NCI-H187 (cell line): Measurements from ENCODE around the gene YEATS4.

Experiments
- DNase-seq, 2 experiments: peaks; one replicate each; lab custom pipeline; 2025; lab: John Stamatoyannopoulos, UW

The YEATS4 gene

GRCh38 chr12:69342421-69342820 lies 17.1 kb upstream of the YEATS4 start:
- DNase-seq, result no peak

GRCh38 chr12:69343357-69343756 lies 16.2 kb upstream of the YEATS4 start:
- DNase-seq, result no peak

DNA sequence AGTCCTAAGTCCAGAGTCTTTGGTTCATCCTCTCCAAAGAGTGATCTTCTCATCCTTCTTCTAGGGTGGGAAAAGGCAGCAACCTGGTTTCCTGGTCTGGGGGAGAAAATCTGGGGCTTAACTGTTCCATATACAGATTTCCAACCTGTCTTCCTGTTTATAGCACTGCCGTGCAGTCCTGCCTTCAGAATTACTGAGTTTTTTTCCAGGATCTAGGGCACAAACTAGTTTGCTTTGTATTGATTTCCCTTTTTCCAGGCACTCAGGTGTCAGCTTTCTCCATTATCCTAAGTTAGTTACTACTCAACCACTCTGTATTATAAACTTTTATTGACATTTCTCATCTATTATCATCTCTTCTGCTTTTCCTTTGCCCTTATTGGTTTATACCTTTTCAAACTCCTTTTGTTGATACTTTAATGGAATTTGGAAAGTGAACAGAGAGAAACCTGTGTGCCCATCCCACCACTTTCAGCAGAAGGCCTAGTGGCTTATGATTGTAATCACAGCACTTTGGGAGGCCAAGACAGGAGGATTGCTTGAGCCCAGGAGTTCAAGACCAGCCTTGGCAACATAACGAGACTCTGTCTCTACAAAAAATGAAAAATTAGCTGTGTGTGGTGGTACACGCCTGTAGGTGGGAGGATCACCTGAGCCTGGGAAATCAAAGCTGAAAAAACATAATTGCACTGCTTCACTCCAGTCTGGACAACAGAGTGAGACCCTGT lies 15.5 kb upstream of the YEATS4 start:
- no peak for DNase-seq

DNA sequence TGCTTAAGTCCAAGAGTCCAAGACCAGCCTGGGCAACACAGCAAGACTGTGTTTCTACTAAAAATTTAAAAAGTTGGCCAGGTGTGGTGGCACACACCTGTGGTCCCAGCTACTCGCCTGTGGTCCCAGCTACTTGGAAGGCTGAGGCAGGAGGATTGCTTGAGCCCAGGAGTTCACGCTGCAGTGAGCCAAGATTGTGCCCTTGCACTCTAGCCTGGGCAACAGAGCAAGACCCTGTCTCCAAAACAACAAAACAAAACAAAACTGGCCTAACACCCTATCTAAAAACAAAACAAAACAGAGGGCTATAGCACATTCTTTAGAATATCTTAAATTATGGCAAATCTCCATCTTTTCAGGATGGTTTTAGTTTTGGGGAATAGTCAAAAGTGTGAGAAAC lies 14.5 kb upstream of the YEATS4 start:
- no peak for DNase-seq

- no peak for DNase-seq
Measured at GRCh38 chr12:69345742-69346141, 13.8 kb upstream of the YEATS4 start.

DNA sequence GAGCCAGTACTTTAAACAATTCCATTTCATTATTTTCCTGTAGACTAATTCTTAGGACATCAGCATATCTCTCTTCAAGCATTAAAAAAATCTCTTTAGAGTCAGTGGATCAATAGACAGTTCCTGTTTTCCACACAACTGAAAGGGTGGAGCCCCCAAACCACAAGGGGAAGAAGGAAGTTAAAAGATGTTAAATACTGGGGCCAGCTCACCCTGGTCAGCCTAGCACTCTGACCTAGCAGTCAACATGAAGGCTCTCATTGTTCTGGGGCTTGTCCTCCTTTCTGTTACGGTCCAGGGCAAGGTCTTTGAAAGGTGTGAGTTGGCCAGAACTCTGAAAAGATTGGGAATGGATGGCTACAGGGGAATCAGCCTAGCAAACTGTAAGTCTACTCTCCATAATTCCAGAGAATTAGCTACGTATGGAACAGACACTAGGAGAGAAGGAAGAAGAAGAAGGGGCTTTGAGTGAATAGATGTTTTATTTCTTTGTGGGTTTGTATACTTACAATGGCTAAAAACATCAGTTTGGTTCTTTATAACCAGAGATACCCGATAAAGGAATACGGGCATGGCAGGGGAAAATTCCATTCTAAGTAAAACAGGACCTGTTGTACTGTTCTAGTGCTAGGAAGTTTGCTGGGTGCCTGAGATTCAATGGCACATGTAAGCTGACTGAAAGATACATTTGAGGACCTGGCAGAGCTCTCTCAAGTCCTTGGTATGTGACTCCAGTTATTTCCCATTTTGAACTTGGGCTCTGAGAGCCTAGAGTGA lies 11.2 kb upstream of the YEATS4 start, which contains the start of gene LYZ:
Gene LYZ, plus strand, starts transcription at position 220 of the 777 bp plus-strand sequence. Its CDS starts 28 bp downstream, at position 248.
- DNase-seq, result no peak

DNA sequence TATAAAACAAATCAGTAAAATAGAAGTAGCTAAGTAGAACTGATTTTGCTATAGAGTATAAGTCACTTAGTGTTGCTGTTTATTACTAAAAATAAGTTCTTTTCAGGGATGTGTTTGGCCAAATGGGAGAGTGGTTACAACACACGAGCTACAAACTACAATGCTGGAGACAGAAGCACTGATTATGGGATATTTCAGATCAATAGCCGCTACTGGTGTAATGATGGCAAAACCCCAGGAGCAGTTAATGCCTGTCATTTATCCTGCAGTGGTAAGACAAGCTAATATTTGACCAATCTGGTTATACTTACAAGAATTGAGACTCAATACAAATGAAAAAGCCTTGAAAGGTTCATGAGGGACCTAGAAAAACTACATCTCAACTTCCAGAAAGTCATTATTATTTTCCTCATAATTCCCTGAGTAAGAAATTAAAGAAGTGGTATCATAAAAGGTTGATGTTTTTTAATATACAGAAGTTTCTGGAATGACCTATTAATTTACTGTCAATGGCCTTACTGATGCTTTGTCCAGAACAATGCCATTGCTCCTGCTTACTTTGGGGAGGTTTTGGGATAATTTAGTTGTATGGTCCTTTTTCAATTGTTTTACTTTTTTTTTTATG lies 9.4 kb upstream of the YEATS4 start:
- DNase-seq, result no peak

GRCh38 chr12:69350777-69351176 lies 8.8 kb upstream of the YEATS4 start:
- DNase-seq, result no peak

DNA sequence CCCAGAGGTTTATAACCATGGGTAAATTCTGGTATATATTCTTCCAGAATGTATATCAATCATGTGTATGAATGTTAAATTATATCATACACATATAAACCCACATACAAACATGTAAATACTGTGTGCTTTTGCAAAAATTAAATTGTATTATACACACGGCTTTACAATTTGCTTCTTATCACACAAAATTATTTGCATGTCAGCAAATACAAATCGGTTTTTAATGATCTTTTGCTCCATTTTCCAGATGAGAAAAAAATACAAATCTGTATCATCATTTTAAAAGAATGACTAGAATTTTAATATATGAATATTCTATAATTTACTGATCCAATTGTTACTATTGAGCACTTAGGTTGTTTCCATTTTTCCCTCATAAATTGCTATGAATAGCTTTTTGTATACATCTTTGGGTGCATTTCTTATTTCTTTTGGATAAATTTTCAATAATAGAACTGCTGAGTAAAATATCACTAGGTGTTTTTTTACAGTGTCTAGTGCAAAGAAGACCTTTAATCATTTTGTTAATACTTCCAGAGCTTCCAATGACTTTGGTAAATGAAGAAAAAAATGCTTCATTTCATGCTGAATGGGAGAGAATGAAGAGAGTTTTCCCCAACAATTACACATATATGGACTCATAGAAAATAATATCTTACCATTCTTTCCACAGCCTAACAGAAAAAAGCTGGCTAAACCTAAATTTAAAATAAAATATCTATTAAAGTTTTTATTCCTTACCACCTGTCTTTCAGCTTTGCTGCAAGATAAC lies 7.9 kb upstream of the YEATS4 start:
- no peak for DNase-seq

DNA sequence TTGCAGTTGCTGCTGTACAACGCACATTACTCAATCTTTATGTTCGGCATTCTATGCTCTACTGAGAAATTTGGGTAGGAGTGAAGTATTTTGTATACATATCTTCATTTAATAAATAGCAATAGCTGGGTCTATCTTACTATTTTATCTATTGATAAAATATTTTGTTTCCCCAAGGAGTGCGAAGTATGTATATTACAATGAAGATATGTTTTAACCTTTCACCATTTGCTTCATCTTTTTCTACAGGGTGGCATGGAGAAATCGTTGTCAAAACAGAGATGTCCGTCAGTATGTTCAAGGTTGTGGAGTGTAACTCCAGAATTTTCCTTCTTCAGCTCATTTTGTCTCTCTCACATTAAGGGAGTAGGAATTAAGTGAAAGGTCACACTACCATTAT lies 6.6 kb upstream of the YEATS4 start:
- DNase-seq, result no peak

DNA sequence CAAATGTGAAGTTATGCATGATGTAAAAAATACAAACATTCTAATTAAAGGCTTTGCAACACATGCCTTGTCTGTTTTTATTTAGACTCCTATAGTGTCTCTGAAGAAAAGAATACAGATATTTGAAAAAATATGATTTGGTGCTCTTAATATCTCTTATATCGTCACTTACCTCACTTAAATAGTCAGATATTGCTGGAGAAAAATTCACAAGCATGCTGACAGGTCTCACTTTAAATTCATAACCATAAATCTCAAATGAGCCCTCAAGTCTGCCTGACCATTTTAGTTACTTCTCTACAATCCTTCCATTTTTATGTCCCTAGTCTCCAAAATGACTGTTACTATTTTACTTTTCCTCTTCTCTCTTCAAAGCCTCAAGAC lies 5.4 kb upstream of the YEATS4 start:
- no peak for DNase-seq

DNA sequence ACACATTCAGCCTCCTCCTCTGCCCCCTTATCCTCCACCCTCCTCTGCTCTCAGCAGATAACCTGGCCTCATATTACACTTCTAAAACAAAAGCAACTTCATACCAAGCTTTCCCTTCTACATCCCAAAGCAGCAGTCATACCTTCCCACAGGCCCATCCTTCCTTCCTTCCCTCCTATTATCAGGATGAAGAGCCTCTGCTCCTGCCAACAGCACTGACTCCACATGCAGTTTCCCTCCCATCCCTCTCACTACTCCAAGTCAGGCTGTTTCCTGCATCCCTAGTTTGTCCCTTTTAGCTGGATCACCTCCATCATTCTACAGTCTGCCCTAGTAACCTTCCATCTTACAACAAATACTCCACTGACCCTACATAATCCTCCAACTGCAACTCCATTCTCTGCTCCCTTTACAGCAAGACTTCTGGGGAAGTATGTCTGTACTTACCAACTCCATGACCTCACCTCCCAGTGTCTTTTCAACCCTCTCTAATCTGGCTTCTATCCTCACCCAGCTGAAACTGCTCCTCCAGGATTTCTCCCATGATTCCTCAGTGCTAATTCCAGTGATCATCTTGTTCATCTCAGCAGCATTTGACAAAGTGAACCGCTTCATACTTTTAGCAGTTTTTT lies 4.9 kb upstream of the YEATS4 start:
- DNase-seq, result no peak

GRCh38 chr12:69355363-69356028 lies 4.0 kb upstream of the YEATS4 start:
- DNase-seq, result no peak

GRCh38 chr12:69360348-69360672 lies 767 bp downstream of the YEATS4 start:
- DNase-seq, result no peak

DNA sequence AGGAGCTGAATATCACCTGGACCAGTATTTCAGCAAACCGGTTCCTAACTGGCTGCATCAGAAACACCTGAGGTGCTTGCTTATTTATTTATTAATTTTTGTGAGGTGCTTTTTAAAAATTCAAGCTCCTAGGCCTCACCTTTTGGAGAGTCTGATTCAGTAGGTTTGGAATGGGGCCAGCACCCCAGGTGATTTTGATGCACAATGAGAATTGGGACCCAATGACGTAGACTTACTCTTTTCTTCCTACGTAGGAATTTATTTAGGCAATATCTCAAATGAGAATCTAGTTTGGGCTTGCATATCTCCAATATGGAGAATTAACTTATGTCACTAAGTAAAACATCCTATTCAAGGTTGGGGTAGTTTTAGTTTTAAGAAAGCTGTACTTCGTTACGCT lies 7.3 kb downstream of the YEATS4 start:
- DNase-seq, result no peak

DNA sequence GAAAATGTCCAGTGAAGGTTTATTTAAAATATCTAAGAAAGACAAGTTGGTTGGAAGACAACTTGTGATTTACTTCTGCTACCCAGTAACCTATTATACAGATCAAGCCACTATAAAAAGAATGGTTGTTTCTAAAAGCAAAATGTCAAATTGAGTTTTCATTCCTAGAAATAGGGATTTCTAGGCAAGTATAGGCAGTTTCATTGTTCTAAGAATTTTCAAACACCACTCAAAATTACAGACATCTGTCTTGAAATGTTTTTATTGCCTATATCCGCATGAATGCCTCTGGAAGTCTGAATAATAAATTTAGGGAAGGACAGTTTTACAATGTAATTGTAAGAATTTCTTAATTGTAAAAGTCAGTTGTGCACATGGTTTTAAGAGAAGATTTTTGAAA lies 8.6 kb downstream of the YEATS4 start:
- no peak for DNase-seq

- DNase-seq, result no peak
Measured at GRCh38 chr12:69383074-69383473, 23.5 kb downstream of the YEATS4 start.

- DNase-seq, result no peak
Measured at GRCh38 chr12:69385038-69385437, 25.5 kb downstream of the YEATS4 start.

GRCh38 chr12:69386921-69387320 lies 27.4 kb downstream of the YEATS4 start:
- DNase-seq, result no peak

DNA sequence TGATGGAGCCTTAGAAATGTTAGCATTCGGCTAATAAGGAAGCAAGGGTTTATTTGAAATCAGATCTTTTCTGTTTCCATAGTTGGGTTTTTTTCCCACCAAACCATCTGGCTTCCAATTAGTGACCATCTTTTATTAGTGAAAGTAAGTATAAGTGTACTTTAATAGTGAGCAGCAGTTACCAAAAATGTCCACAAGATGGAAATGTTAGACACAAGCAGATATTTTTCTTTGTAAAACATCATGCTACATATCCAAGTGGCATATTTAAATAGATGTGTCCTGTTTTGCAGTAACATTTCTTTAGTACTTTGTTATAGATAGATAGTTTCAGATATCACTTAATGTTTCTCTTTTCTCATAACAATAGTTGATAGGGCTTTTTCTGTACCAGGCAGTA lies 28.8 kb downstream of the YEATS4 start:
- no peak for DNase-seq

GRCh38 chr12:69389831-69390230 lies 30.3 kb downstream of the YEATS4 start:
- no peak for DNase-seq
